Naive B cell (primary cell): Measurements from ENCODE around the gene GRHPR. TPM values are rescaled to one million over a fixed set of nuclear protein-coding genes. Genes with fewer than 3 reads are reported as not detected.

Source experiments
- ATAC-seq, 2 donors: fragments of 150-1000 bp; cut with Tn5 transposase; 2 replicates each; pipeline ENCODE4 v1.10.0; 2021; ENCODE audit warnings: low read depth in 2 of 2, mild to moderate bottlenecking in 2 of 2, moderate library complexity in 2 of 2
- DNase-seq: peaks from one replicate; pipeline ENCODE4 v3.0.0; 2022
- H3K27ac Mint-ChIP-seq, 6 donors: one replicate each; pipeline ENCODE4 v1.8.0; 2020 to 2022; ENCODE audit warnings: mild to moderate bottlenecking in 6 of 6, mixed read lengths in 6 of 6, moderate library complexity in 5 of 6, inconsistent platforms in 2 of 6
- H3K27me3 Mint-ChIP-seq, 3 donors: one replicate each; pipeline ENCODE4 v1.8.0; 2021 to 2022; ENCODE audit warnings: mixed read lengths in 3 of 3, mild to moderate bottlenecking in 1 of 3
- H3K36me3 Mint-ChIP-seq, 2 donors: one replicate each; pipeline ENCODE4 v1.8.0; 2020 to 2022; ENCODE audit warnings: mixed read lengths in 2 of 2, inconsistent platforms in 1 of 2, mild to moderate bottlenecking in 1 of 2
- H3K4me1 Mint-ChIP-seq, 3 donors: one replicate each; pipeline ENCODE4 v1.8.0; 2020 to 2022; ENCODE audit warnings: mixed read lengths in 3 of 3, inconsistent platforms in 1 of 3, mild to moderate bottlenecking in 1 of 3, moderate library complexity in 1 of 3
- H3K4me3 Mint-ChIP-seq, 8 donors: one replicate each; pipeline ENCODE4 v1.8.0; 2020 to 2022; ENCODE audit warnings: mild to moderate bottlenecking in 8 of 8, mixed read lengths in 8 of 8, moderate library complexity in 8 of 8, inconsistent platforms in 2 of 8
- H3K9me3 Mint-ChIP-seq, 7 donors: one replicate each; pipeline ENCODE4 v1.8.0; 2020 to 2022; ENCODE audit warnings: mixed read lengths in 7 of 7, mild to moderate bottlenecking in 5 of 7, inconsistent platforms in 2 of 7, moderate library complexity in 1 of 7
- polyA plus RNA-seq, 6 donors: library from polyadenylated mRNA; unstranded; fragments of 300-500 nt; fragmentation: Illumina TruSeq; gene quantifications; one replicate each; pipeline ENCODE4 v1.2.3, GENCODE V29; 2021; ENCODE audit warnings: low read depth in 6 of 6

GRHPR gene
- polyA plus RNA-seq: 100 to 1,000 TPM in 5 of 6 donors, 10 to 100 TPM in 1; 90.5 to 185 (median 126) TPM

DNA sequence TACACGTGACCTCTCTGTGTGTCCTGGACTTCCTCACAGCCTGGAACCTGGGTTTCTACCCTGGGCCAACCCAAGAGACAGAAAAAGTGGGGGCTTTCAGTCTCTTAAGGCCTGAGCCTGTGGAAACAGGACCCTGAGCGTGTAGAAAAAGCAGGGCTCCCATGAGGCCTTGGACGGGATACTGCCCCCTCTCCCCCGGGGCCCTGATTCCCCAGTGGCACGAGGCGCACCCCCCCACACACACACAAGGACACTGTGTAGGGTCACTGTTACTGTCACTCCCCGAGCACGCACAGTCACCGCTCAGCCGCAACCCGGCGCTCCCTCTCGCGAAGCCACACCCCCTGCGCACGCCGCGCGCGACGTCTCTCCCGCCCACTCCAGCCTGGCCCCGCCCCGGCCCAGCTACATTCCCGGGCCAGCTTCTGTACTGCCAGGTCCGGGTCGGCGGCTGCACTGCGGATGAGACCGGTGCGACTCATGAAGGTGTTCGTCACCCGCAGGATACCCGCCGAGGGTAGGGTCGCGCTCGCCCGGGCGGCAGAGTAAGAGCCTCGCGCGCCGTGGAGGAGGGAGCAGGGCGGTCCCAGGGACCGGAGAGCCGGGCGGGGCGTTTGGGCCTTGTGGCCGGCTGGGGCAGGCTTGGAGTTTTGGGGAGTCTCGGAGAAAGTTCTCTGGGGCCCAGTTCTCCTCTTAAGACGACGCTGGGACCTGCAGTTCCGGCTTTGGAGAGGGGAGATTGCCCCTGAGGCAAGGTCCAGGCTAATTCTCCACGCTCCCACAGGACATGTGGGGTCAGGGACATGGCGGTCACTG, at the start of gene GRHPR:
TSS of gene GRHPR (plus strand) at position 408 of the 816 bp plus-strand sequence. CDS start at position 463, 55 bp downstream.
- no peaks in the 10 kb centered on the region for H3K27me3 Mint-ChIP-seq
- peak within 1 kb of the TSS; percentile 94 to 98 (median 96) for H3K4me3 Mint-ChIP-seq
- peak; percentile 97 for ATAC-seq
- DNase-seq: peak; percentile 83
- H3K36me3 Mint-ChIP-seq: peaks cover 0 to 7% of the 10 kb centered on the region in 2 donors
- peak within 1 kb of the TSS; percentile 87 to 98 (median 96) for H3K27ac Mint-ChIP-seq
- no peaks in the 10 kb centered on the region for H3K9me3 Mint-ChIP-seq
- H3K4me1 Mint-ChIP-seq: peaks cover 28 to 34% (median 33%) of the 10 kb centered on the region in 3 donors

DNA sequence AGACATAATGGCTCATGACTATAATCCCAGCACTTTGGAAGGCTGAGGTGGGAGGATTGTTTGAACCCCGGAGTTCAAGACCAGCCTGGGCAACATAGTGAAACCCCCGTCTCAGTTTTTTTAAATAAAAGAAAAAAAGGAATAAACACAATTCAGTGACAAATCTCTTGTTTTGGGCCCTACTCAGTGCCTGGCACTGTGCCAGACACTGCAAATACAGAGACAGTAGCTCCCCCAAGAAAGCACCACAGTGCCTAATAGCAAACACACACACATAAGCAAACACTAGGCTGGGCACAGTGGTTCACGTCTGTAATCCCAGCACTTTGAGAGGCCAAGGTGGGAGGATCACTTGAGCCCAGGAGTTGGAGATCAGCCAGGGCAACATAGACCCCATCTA, 49.7 kb upstream of the GRHPR start:
- H3K36me3 Mint-ChIP-seq: peaks cover 0 to 8% of the 10 kb centered on the region in 2 donors
- ATAC-seq: no peak
- H3K27ac Mint-ChIP-seq: peak overlapping the region; percentile 93 to 100 (median 97)
- H3K4me1 Mint-ChIP-seq: peaks cover 80 to 94% (median 82%) of the 10 kb centered on the region in 3 donors
- H3K27me3 Mint-ChIP-seq: no peaks in the 10 kb centered on the region
- peak overlapping the region in 4 of 8 donors; percentile 72 to 91 (median 78) for H3K4me3 Mint-ChIP-seq
- H3K9me3 Mint-ChIP-seq: peaks cover 0 to 3% (median 0%) of the 10 kb centered on the region in 7 donors
- DNase-seq: no peak

DNA sequence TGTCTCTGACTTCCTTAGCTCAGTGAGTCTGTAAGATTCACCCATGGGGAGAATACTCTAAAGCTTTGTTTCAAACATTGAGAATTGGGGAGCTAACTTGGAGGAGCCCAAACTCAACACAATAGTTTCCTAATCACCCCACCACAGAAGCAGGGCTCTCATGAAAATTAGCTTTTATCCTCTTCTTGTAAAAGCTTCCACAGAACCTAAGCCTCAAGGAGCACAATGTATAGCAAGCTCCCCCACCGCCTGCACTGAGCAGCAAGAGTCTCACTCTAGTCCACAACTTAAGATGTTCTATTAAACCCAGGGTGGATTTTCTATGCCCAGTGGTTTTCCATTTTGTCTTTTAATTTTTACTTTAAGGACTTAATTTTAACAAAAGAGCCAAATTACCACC, 48.9 kb upstream of the GRHPR start:
- ATAC-seq: no peak
- peak overlapping the region in 6 of 8 donors; percentile 7 to 91 (median 50) for H3K4me3 Mint-ChIP-seq
- H3K27ac Mint-ChIP-seq: peak overlapping the region; percentile 72 to 100 (median 97)
- H3K4me1 Mint-ChIP-seq: peaks cover 85 to 94% (median 88%) of the 10 kb centered on the region in 3 donors
- peaks cover 0 to 3% (median 0%) of the 10 kb centered on the region in 7 donors for H3K9me3 Mint-ChIP-seq
- H3K36me3 Mint-ChIP-seq: peaks cover 0 to 8% of the 10 kb centered on the region in 2 donors
- no peak for DNase-seq
- no peaks in the 10 kb centered on the region for H3K27me3 Mint-ChIP-seq

DNA sequence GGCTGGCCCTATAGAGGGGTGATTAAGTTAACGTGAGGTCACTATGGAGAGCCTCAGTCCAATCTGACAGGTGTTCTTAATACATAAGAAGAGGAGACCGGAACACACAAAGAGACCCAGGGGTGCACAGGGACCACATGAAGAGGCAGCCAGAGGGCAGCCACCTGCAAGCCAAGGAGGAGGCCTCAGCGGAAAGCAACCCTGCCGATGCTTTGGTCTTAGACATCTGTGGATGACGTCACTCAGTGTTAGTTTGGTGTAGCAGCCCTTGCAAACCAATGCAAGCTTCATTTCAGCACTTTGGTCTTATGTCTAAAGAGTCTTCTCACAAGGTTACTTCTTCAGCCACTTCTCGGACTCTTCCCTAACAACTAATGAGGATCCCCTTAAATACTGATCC, 47.6 kb upstream of the GRHPR start:
- H3K27ac Mint-ChIP-seq: peak overlapping the region; percentile 95 to 100 (median 98)

DNA sequence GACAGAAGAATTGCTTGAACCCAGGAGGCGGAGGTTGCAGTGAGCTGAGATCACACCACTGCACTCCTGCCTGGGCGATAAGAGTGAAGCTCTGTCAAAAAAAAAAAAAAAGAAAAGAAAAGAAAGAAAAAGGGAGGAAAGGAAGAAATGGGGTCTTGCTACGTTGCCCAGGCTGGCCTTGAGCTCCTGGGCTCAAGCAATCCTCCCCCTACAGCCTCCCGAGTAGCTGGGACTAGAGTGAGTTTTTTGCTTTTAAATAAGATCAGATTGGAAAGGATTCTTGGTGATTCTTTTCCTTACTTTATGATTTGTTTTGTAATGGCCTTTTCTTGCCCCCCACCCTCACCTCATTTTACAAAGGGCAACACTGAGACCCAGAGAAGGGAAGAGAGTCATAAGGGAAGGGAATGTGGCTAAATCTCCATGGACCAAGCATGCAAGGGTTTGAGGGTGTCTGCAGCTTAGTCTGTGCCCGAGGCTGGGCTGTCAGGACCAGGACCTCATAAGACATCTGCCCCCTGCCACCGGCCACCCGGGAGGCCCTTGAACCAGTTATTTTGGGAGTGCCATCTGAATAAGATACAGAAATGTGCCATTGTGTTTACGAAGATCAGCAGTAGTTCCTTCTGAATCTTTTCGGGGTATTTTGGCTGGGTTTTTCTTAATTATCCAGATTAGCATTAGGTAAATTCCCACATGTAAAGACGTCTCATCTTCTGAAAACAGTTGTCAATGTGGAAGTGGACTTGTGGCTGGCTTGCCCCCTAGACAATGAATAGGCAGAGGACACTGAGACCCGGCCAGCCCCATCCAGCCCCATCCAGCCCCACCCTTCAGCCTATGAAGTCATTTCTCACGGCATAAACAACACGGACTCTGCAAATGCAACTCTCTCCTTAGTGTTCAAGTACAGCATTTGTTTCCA, 44.5 kb upstream of the GRHPR start:
- Mint-ChIP-seq H3K27ac (peak overlapping the region; percentile 95 to 100 (median 98)), H3K27me3 (no peaks in the 10 kb centered on the region), H3K4me1 (peaks cover 82 to 91% (median 85%) of the 10 kb centered on the region in 3 donors), H3K36me3 (peaks cover 5 to 8% of the 10 kb centered on the region in 2 donors), H3K9me3 (no peaks in the 10 kb centered on the region), H3K4me3 (peak overlapping the region; percentile 6 to 89 (median 64))
- DNase-seq (peak; percentile 57), ATAC-seq (peak; percentile 38 to 41)

More for the DNA sequence above, 47.6 kb upstream of the GRHPR start:
- no peaks in the 10 kb centered on the region for H3K27me3 Mint-ChIP-seq
- H3K4me3 Mint-ChIP-seq: peak overlapping the region in 7 of 8 donors; percentile 41 to 80 (median 48)
- no peaks in the 10 kb centered on the region for H3K9me3 Mint-ChIP-seq
- DNase-seq: peak; percentile 89
- ATAC-seq: peak; percentile 76
- peaks cover 83 to 91% (median 88%) of the 10 kb centered on the region in 3 donors for H3K4me1 Mint-ChIP-seq
- peaks cover 0 to 8% of the 10 kb centered on the region in 2 donors for H3K36me3 Mint-ChIP-seq

DNA sequence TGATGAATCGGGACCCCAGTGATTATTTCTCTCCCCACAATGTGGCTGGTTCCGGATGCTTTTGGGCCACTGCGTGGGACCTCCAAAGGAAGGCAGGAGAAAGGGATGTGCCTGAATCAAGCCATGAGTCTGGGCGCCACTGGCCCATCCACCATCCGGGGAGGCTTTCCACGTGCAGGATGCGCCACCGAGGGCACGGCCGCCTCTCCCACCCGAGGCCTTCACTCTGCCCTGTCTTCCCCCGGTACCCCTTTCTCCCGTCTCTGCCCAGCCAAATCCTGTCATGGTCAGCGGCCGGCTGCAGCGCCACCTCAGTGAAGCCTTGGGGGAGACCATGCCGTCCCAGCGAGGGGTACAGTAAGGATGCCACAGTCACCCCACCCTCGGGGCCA, 43.9 kb upstream of the GRHPR start:
- Mint-ChIP-seq H3K27ac (peak overlapping the region; percentile 95 to 100 (median 98)), H3K9me3 (no peaks in the 10 kb centered on the region), H3K27me3 (no peaks in the 10 kb centered on the region), H3K4me3 (peak overlapping the region in 6 of 8 donors; percentile 19 to 89 (median 66)), H3K36me3 (peaks cover 5 to 8% of the 10 kb centered on the region in 2 donors), H3K4me1 (peaks cover 78 to 91% (median 84%) of the 10 kb centered on the region in 3 donors)
- no peak for ATAC-seq
- no peak for DNase-seq

DNA sequence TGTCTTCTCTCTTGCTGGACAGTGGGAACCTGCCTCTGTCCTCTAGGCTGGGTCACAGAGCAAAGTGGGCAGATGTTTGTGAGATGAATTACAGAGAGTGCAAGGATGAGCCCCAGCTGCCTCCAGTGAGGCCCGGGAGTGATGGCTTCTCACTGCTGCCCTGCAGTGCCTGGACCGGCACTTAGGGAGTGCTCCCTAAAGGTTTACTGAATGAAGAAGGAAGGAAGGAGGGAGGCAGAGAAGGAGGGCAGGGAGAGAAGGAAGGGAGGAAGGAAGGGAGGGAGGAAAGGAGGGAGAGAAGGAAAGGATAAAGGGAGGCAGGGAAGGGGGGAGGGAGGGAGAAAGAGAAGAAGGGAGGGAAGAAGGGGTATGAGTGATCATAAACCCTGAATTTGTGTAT, 42.7 kb upstream of the GRHPR start:
- H3K4me3 Mint-ChIP-seq: peak overlapping the region in 4 of 8 donors; percentile 54 to 65 (median 58)
- peaks cover 0 to 2% (median 0%) of the 10 kb centered on the region in 7 donors for H3K9me3 Mint-ChIP-seq
- H3K27ac Mint-ChIP-seq: peak overlapping the region; percentile 78 to 97 (median 92)
- no peaks in the 10 kb centered on the region for H3K27me3 Mint-ChIP-seq
- ATAC-seq (no peak), DNase-seq (no peak)
- H3K36me3 Mint-ChIP-seq: peaks cover 5 to 8% of the 10 kb centered on the region in 2 donors
- H3K4me1 Mint-ChIP-seq: peaks cover 77 to 91% (median 82%) of the 10 kb centered on the region in 3 donors

DNA sequence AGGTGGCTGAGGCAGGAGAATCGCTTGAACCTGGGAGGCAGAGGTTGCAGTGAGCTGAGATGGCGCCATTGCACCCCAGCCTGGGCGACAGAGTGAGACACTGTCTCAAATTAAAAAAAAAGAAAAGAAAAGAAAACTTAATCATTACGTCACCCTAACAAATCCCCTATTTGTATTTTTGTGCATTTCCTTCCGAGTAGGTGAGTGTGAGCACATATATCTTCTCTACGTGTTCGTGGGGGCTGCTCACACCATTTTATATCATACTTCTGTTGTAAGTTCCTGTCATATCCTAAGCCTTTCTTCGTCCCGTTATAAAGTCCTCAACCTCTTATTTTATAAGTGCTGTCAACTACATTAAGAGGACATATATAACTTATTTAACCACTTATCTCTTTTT, 41.9 kb upstream of the GRHPR start:
- Mint-ChIP-seq H3K4me3 (peak overlapping the region in 5 of 8 donors; percentile 9 to 76 (median 54)), H3K27me3 (no peaks in the 10 kb centered on the region), H3K4me1 (peaks cover 73 to 91% (median 78%) of the 10 kb centered on the region in 3 donors), H3K9me3 (peaks cover 0 to 2% (median 0%) of the 10 kb centered on the region in 7 donors), H3K36me3 (peaks cover 5 to 8% of the 10 kb centered on the region in 2 donors), H3K27ac (peak overlapping the region; percentile 25 to 98 (median 93))
- DNase-seq (no peak), ATAC-seq (no peak)

DNA sequence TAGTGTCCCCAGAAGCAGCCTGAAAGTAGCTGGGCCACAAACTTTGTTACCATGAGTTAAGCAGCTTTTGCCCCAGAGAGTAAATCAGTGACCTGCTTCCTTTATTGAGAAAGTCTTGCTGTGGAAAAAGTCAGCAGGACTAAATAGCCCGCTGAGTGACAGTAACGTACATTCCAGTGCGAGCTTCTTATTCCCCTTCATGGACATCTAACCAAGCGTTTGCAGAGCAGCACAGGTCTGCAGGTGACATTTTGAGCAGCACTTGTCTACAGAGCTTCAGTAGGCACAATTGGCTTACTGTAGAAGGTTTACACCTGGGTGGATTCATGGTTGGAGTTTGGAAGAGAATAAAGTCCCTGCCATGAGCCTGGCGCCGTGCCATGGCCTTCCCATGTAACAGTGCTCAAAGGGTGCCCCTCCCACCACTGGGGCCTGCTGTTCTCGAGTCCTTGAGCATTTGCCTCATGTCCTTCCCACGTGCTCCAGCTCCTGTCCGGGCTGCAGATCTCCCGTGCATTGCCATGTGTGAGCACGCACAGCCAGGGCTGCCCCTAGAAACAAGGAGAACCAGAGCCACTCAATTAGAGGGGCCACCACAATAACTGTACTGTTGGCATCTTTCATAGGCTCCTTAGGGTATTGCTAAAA, 41.3 kb upstream of the GRHPR start:
- H3K4me1 Mint-ChIP-seq: peaks cover 75 to 94% (median 82%) of the 10 kb centered on the region in 3 donors
- H3K27me3 Mint-ChIP-seq: no peaks in the 10 kb centered on the region
- H3K27ac Mint-ChIP-seq: peak overlapping the region; percentile 89 to 98 (median 93)
- DNase-seq (no peak), ATAC-seq (no peak)
- H3K4me3 Mint-ChIP-seq: peak overlapping the region in 7 of 8 donors; percentile 22 to 89 (median 72)
- H3K9me3 Mint-ChIP-seq: peaks cover 0 to 2% (median 0%) of the 10 kb centered on the region in 7 donors
- H3K36me3 Mint-ChIP-seq: peaks cover 5 to 8% of the 10 kb centered on the region in 2 donors

DNA sequence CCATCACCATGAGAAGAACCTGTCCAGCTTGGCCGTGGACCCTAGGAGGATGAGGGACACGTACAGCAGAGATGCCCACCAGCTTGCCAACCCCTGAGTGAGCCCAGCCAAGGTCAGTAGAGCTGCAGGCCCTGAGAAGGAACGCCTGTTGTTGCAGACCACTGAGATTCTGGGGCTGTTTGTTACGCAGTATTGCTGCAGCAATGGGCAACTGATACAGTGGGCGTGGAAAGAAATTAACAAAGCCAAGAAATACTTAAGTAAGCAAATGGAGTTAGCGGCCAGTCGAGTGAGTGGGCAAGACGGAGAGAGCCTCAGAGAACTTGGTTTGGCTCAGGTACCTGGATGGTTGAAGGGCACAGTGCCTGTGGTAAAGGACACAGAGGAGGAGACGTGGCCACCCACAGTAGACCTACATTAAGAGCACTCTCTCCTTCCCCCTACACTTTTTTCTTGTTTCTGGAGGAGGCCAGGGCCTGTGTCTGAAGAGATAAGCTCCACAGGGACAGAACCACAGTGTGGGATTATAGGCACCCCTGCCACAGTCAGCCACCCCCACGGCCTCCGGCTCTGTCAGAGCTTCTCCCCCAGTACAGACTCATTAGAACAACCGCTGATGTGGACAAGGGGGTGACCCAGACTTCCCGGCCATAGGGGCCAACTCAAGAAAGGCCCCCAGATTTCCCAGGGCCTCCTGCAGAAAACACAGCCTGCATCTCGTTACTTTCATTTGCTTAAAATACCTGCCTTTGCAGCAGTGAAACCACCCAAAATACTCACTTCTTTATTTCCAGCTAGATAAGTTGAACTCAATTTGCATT, 40.1 kb upstream of the GRHPR start:
- Mint-ChIP-seq H3K4me1 (peaks cover 65 to 92% (median 80%) of the 10 kb centered on the region in 3 donors), H3K4me3 (peak overlapping the region; percentile 32 to 91 (median 80)), H3K27ac (peak overlapping the region; percentile 89 to 99 (median 96)), H3K27me3 (no peaks in the 10 kb centered on the region), H3K9me3 (peaks cover 0 to 2% (median 0%) of the 10 kb centered on the region in 7 donors), H3K36me3 (peaks cover 0 to 5% of the 10 kb centered on the region in 2 donors)
- DNase-seq (peak; percentile 63), ATAC-seq (peak; percentile 43 to 58)

DNA sequence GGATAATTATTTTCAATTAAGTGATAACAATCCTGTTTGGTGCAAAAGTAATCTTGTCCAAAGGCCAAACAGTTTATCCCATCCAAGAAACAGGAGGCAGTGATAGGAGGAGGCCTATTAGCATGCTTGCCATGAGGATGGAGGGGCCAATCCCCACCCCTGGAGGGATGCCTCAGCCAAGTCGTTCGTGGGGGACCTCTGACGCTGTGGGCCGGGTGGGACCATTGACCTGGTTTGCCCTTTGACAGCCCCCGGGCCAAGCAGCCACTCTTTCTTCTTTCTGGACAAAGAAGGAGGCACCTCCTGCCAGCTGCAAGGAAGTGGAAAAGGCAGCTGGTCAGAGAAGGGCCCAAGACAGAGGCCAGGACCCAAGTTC, 39.5 kb upstream of the GRHPR start:
- DNase-seq: no peak
- H3K27ac Mint-ChIP-seq: peak overlapping the region; percentile 89 to 99 (median 96)
- peaks cover 0 to 5% of the 10 kb centered on the region in 2 donors for H3K36me3 Mint-ChIP-seq
- peaks cover 65 to 92% (median 80%) of the 10 kb centered on the region in 3 donors for H3K4me1 Mint-ChIP-seq
- H3K4me3 Mint-ChIP-seq: peak overlapping the region; percentile 32 to 91 (median 80)
- H3K27me3 Mint-ChIP-seq: no peaks in the 10 kb centered on the region
- peak in 1 of 2 donors; percentile 13 for ATAC-seq
- peaks cover 0 to 2% (median 0%) of the 10 kb centered on the region in 7 donors for H3K9me3 Mint-ChIP-seq
